Measurements from ENCODE around the gene TMEM132C.
"Not testable (repeated sequence)": the region's sequence is repeated elsewhere in the genome, so short reads cannot be mapped to it uniquely, and the experiment has no call there.

Gene TMEM132C

GRCh38 chr12:128267131-128267622 lies at the start of gene TMEM132C:
TMEM132C (plus strand) TSS chr12:128267170; CDS start chr12:128267403, 233 bp downstream.
- DNase-seq (ENCODE audit: low read depth in 2 of 3, low spot score in 2 of 3): no peak

GRCh38 chr12:128224226-128224625 lies 42.7 kb upstream of the TMEM132C start:
- DNase-seq (ENCODE audit: low read depth in 2 of 3, low spot score in 2 of 3): no peak

DNA sequence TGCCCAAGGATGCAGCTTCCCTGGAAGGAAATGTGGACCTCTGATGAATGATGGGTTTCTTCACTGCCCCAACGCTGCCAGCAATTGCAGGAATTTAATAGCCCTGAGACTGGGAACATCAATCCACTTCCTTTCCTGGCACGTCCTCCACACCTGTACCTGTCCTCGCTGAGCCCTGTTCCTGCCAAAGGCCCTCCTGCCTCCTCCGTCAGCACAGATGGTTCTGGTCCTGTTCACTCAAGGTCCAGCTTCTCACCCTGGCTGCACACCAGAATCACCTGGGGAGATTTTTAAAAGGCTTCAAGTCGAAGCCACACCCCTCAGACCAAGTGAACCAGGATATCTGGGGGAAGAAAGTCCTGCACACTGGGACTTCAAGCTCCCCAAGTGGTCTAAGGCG lies 38.4 kb upstream of the TMEM132C start:
- DNase-seq (ENCODE audit: low read depth in 2 of 3, low spot score in 2 of 3): no peak

GRCh38 chr12:128235635-128236417 lies 31.1 kb upstream of the TMEM132C start:
- no peak for DNase-seq (ENCODE audit: low read depth in 2 of 3, low spot score in 2 of 3)

GRCh38 chr12:128236525-128236924 lies 30.4 kb upstream of the TMEM132C start:
- DNase-seq (ENCODE audit: low read depth in 2 of 3, low spot score in 2 of 3): no peak

DNA sequence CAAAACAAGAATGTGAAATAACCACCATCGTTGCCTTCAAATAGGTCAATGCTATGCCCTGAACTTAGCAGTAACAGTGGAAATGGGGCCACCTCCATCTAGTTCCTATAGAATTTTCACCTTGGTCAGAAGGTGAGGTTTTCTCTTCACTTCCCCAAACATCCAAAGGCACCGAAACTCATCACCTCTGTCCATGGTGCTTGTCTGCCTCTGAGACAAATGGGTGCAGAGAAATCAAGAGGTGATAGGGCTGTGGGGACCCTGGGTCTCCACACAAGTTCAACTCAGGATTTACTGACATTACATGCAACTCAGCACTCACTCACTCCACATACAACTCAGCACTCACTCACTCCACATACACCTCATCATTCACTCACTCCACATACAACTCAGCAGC lies 26.2 kb upstream of the TMEM132C start:
- no peak for DNase-seq (ENCODE audit: low read depth in 2 of 3, low spot score in 2 of 3)

DNA sequence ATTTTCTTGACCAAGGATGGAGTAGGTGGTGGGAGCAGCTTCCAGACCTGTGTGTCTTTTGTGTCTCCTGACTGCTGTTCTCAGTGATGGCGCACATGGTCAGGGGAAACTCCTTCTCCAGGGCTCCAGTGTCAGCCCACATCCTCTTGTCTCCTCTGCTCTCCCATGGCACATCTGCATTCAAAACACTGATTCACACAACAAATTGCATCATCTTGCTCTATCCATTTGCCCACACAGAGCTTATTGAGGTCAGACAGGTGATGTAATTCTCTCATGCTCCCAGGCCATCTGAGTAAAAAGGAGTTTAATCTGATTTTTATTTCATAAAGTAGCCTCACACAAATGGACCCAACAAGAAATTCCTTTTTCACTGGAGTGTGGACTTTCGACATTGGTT lies 21.8 kb upstream of the TMEM132C start:
- DNase-seq (ENCODE audit: low read depth in 2 of 3, low spot score in 2 of 3): no peak

DNA sequence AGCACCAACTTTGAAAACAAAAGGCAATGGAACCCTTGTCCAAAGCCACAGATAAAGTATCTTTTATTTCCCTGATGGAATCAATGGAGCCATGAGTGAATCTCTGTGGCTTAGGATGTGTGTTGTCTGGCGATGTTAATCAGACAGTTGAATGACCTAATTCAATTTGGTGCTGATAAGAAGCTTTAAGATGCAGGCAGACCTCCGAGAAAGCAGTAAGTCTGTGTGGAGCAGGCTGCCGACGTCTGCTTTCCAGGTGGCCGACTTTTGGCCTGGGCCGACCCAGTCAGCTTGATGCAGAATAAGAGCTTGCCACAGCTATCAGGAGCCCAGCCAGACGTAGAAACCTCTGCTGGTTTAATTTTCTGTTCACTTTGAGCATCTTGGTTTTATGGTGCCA lies 21.1 kb upstream of the TMEM132C start:
- no peak for DNase-seq (ENCODE audit: low read depth in 2 of 3, low spot score in 2 of 3)

- DNase-seq (ENCODE audit: low read depth in 2 of 3, low spot score in 2 of 3): no peak
Measured at GRCh38 chr12:128250096-128250495, 16.9 kb upstream of the TMEM132C start.

GRCh38 chr12:128253829-128254228 lies 13.1 kb upstream of the TMEM132C start:
- DNase-seq (ENCODE audit: low read depth in 2 of 3, low spot score in 2 of 3): not testable (repeated sequence)

DNA sequence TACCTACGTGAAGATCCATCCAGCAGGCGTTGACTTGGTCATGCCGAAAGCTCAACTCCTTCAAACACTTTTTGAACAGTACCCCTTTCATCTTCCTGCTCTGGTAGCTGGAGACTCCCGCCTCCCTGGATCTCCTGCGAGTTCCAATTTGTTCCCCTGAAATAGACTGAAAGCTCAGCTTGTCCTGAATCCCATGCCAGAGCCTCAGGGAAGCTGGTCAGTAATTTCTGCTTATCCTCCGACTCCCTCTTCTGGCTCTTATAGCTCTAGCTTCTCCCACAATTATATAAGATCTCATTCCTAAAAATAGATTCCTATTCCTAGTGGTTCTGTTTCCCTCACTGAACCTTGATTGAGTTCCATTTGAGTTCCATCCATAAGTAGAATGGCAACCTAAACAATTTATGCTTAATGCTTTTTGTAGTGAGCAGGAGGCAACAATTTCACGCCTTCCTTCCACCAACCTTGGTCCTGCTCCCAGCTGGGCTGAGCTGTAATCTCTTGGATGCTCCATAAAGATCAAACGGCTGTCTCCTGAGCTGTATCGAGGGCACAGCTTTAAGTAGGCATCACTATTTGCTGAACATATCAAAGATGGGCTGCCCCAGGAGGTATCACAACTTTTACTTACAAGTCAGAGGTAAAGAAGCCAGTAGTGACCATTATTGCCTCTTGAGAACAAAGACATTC lies 8.0 kb upstream of the TMEM132C start:
- no peak for DNase-seq (ENCODE audit: low read depth in 2 of 3, low spot score in 2 of 3)

DNA sequence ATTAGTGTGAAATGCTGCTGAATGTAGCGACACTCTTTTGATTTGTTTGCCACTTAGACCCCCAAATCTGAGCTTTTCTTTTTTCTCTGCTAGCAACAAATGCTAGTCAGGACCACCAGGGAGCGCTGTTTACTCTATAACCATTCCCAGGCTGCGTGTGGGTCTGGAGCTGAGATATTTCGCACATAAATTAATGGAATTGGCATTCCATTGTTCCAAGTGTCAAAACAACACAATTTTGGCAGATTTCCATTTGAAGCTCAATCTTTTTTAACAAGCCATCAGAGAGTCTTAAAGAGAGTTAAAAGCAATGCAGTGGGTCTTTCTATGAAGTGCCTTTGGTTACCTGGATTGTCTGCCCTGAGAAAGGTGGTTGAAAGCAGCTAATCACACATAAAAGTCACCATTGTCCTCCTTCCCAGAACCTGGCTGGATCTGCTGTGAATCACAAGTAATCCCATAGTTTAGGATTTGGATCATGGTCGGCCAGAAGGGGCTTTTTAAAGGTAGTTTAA lies 7.4 kb upstream of the TMEM132C start:
- no peak for DNase-seq (ENCODE audit: low read depth in 2 of 3, low spot score in 2 of 3)

DNA sequence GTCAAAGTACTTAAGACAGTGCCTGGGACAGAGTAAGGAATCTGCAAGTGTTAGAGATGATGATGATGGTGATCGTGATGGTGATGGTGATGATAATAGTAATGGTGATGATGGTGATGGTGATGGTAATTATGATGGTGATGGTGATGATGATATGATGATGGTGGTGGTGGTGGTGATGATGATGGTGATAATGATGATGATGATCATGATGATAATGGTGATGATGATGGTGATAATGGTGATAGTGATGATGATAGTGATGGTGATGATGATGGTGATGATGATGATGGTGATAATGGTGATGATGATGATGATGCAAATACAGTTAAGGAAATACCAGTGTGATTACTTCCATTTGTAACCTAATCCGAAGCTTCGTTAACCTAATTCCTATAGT lies 5.2 kb upstream of the TMEM132C start:
- DNase-seq (ENCODE audit: low read depth in 2 of 3, low spot score in 2 of 3): no peak

DNA sequence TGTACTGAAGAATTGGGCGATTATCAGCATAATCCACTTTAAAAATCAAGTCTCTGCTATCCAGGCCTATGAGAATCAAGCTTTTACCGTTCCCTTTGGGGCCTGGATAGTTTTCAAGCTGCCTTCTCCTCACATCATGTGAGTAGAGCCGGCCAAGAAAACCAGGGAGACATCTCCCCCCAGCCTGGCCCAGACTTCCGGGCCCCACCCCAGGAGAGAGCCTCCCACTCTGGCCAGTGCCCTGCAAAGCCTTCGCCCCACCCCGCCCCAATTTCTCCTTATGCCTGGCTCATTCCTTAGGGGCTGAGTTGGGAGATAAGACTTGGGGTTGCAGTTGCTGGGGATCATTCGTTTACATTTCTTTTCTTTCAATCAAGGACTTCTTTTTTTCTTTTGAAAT lies 1.4 kb upstream of the TMEM132C start:
- DNase-seq (ENCODE audit: low read depth in 2 of 3, low spot score in 2 of 3): no peak

GRCh38 chr12:128266086-128266485 lies 884 bp upstream of the TMEM132C start:
- no peak for DNase-seq (ENCODE audit: low read depth in 2 of 3, low spot score in 2 of 3)

DNA sequence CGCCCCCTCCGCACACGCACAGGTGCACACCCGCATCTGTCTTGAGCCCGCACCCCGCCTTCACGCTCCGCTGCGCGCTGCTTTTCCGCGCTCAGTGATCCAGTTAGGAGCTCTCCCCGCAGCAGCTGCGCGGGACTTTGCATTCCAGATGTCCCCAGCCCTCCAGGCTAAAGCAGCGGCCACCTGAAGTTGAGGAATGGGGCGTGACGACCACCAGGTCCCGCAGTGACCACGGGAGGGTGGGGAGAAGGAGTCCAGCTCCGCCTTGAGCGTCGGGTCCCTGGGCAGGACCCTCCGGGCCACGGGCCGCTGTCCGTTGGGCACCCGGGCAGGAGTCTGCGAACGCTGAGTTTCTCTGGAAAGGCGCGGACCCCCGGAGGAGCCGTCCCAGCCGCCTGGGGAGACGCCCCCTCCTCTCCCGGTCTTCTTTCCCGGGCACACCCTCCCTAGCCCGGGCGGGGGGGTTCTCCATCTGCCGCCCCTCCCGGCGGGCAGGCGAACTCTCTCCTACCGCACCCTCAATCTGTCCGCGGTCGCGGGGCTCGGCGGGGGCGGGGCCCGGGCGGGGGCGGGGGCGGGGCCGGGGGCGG lies 334 bp upstream of the TMEM132C start:
- no peak for DNase-seq (ENCODE audit: low read depth in 2 of 3, low spot score in 2 of 3)

DNA sequence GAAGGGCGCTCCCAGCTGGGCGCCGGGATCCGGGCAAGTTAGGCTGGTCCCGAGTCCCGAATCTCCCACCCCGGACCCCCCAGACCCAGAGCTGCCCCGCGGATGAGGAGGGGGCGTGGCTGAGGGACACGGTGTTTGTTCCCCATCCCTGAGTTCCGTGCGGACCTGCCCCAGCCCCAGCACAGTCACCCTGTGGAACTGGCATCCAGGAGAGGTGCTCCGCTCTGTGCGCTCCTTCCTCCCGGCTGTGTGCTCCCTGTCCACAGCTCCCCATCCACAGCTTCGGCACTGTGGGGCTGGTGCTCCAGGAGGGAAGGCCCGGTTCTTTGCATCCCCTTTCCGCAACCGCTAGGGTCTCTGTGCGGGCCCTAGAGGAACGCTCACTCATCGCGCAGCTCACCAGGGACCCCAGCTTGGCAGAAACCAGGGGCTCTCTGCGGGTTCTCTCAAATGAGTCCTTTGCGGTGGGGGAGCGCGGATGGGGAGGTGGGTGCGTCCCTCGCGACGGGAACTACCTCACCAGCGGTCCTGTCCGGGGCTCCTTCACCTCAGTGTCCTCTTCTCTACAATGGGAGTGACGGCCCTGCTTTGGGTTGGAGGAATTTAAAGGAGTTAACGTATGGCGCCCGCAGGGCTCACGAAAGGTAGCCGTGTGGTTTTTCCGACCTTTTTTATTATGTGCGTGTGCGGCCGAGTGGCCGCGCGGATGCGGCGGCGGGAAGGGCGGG lies 845 bp downstream of the TMEM132C start:
- DNase-seq (ENCODE audit: low read depth in 2 of 3, low spot score in 2 of 3): no peak

GRCh38 chr12:128268379-128268995 lies 1.5 kb downstream of the TMEM132C start:
- no peak for DNase-seq (ENCODE audit: low read depth in 2 of 3, low spot score in 2 of 3)

DNA sequence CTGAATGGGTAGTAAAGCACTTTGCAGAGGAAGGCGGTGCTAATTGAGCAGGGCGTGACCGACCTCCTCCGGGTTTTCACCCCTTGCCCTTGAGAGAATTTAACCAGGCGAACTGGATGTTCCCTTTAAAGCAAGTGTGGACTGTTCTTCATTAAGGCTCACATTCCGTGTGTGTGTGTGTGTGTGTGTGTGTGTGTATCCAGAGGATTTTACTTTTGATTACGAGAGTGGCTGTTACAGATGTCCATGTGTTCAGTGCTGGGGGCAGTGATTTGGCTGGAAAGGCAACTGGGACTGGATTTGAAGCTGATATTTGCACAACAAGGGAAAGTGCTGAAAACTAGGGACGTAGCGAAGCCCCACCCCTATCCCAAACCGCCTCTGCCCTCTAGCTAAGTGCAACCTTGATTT lies 2.2 kb downstream of the TMEM132C start:
- no peak for DNase-seq (ENCODE audit: low read depth in 2 of 3, low spot score in 2 of 3)

DNA sequence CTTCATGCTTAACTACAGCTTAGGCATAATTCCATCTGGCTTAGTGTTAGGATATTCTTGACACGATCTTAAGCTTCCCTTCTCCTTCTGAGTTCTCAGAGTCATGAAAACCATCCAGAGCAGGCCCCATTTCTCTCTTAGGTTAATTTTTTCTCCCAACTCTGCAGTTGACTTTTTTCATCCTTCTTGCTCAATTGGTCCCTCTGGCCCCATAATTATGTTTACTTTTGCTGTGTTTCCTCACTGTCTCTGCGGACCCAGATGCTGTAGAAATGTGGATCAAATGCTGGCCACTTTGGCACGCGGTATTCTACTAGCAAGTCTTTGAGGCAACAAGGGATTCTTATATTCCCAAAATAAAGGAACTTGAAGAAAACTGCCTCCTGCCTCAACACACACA lies 9.5 kb downstream of the TMEM132C start:
- no peak for DNase-seq (ENCODE audit: low read depth in 2 of 3, low spot score in 2 of 3)

- no peak for DNase-seq (ENCODE audit: low read depth in 2 of 3, low spot score in 2 of 3)
Measured at GRCh38 chr12:128286970-128287369, 20.0 kb downstream of the TMEM132C start.

All from activated CD8-positive, alpha-beta memory T cell treated with anti-CD3 and anti-CD28 coated beads for 48 hours (primary cell).